Testis (tissue), 2 donors: ENCODE data around the gene TRPM2.

Experiments
- CTCF ChIP-seq, 3 experiments: fragments of 450-650 bp in 2 of 3; fragments of 200-600 bp in 1 of 3; sonication (generic) in 1 of 3; IDR thresholded peaks; one replicate each; pipeline ENCODE4 v1.5.1; 2016 to 2019; ENCODE audit warnings: antibody characterized with exemption in 3 of 3, mild to moderate bottlenecking in 2 of 3, moderate library complexity in 1 of 3
- POLR2A ChIP-seq: fragments of 450-650 bp; IDR thresholded peaks from one replicate; pipeline ENCODE4 v1.6.1; 2017; ENCODE audit warnings: antibody characterized with exemption, mild to moderate bottlenecking, moderate library complexity

DNA sequence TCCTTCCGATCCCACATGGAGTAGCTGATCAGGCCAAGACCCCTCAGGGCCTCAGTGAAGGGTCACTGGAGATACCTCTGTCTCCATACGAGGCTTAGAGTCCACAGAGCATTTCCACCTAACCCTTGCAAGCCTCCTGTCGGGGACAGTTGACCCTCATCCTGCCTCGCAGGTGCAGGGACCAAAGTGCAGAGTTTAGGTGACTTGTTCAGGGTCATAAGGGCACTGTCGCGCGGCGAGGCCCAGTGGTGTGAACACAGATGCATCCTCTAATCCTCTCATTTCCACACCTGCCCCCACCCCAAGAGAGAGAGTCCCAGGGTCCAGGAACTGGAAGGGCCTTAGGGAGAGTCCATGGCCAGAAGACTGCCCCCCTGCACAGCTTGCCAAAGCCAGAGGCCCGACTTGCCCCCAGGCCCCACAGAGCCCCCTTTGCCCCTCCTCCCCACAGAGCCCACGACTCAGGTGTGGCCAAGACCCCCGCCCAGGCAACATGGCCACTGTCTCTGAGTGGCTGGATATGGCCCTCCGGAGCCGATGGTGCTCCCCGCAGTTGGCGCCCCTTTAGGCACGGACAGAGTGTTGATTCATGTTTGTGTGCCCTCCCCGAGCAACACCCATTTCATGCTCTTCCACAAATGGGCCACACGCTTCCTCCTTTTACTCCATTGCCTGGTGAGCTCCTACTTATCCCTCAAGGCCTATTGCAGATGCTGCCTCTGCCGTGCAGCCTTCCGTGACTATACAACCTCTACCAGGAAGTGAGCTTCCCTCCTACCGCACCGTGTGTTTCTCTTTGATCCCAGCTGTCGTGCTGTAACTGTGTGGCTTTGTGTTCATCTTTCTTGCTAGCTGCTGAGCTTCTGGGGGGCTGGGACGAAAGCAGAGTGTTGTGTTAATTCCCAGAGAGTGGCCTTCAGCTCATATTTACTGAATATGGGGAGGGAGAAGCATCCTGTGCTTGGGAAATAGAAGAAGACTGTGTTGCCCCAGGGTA is 1.7 kb downstream of the TRPM2 start:
- TF ChIP-seq CTCF (IDR thresholded peaks at IDR 0.05) (no peak), POLR2A (no peak)
